ENCODE measurements around the gene OR9A4. TPM values are rescaled to one million over a fixed set of nuclear protein-coding genes. Genes with fewer than 3 reads are reported as not detected.

OR9A4 gene
- total RNA-seq, 1 donor from 2014 or later, result 0.31 TPM

- H3K36me3 Mint-ChIP-seq (ENCODE audit: insufficient read depth), result no peaks in the 10 kb centered on the region
- H3K27me3 Mint-ChIP-seq, result no peaks in the 10 kb centered on the region
- no peak overlapping the region for H3K27ac Mint-ChIP-seq
- no peak for DNase-seq (ENCODE audit: low spot score, unreplicated experiment)
- no peak overlapping the region for H3K4me3 Mint-ChIP-seq (ENCODE audit: low read depth)
- no peaks in the 10 kb centered on the region for H3K4me1 Mint-ChIP-seq (ENCODE audit: low read depth)
- H3K9me3 Mint-ChIP-seq (ENCODE audit: low read depth), result peaks cover 3% of the 10 kb centered on the region
- no peak for TF ChIP-seq CTCF (IDR thresholded peaks at IDR 0.05; ENCODE audit: unreplicated experiment)
Observed at GRCh38 chr7:141876371-141876770, 39.8 kb upstream of the OR9A4 start.

- no peak for DNase-seq (ENCODE audit: low spot score, unreplicated experiment)
- H3K36me3 Mint-ChIP-seq (ENCODE audit: insufficient read depth), result no peaks in the 10 kb centered on the region
- peaks cover 3% of the 10 kb centered on the region for H3K9me3 Mint-ChIP-seq (ENCODE audit: low read depth)
- no peak overlapping the region for H3K4me3 Mint-ChIP-seq (ENCODE audit: low read depth)
- H3K27ac Mint-ChIP-seq, result no peak overlapping the region
- H3K27me3 Mint-ChIP-seq, result no peaks in the 10 kb centered on the region
- TF ChIP-seq CTCF (IDR thresholded peaks at IDR 0.05; ENCODE audit: unreplicated experiment), result no peak
- no peaks in the 10 kb centered on the region for H3K4me1 Mint-ChIP-seq (ENCODE audit: low read depth)
Observed at GRCh38 chr7:141877365-141877764, 38.8 kb upstream of the OR9A4 start.

- H3K27me3 Mint-ChIP-seq, result no peaks in the 10 kb centered on the region
- H3K4me3 Mint-ChIP-seq (ENCODE audit: low read depth), result no peak overlapping the region
- no peak for TF ChIP-seq CTCF (IDR thresholded peaks at IDR 0.05; ENCODE audit: unreplicated experiment)
- no peak for DNase-seq (ENCODE audit: low spot score, unreplicated experiment)
- H3K27ac Mint-ChIP-seq, result no peak overlapping the region
- H3K9me3 Mint-ChIP-seq (ENCODE audit: low read depth), result peaks cover 3% of the 10 kb centered on the region
- H3K36me3 Mint-ChIP-seq (ENCODE audit: insufficient read depth), result no peaks in the 10 kb centered on the region
- no peaks in the 10 kb centered on the region for H3K4me1 Mint-ChIP-seq (ENCODE audit: low read depth)
Observed at GRCh38 chr7:141880960-141881359, 35.2 kb upstream of the OR9A4 start.

- no peak overlapping the region for H3K4me3 Mint-ChIP-seq (ENCODE audit: low read depth)
Observed at GRCh38 chr7:141884539-141885225, 31.5 kb upstream of the OR9A4 start.

GRCh38 chr7:141889321-141889720 is 26.9 kb upstream of the OR9A4 start:
- no peaks in the 10 kb centered on the region for H3K9me3 Mint-ChIP-seq (ENCODE audit: low read depth)

More at GRCh38 chr7:141884539-141885225, 31.5 kb upstream of the OR9A4 start:
- DNase-seq (ENCODE audit: low spot score, unreplicated experiment), result no peak
- no peaks in the 10 kb centered on the region for H3K4me1 Mint-ChIP-seq (ENCODE audit: low read depth)
- H3K9me3 Mint-ChIP-seq (ENCODE audit: low read depth), result no peaks in the 10 kb centered on the region
- no peaks in the 10 kb centered on the region for H3K27me3 Mint-ChIP-seq
- no peaks in the 10 kb centered on the region for H3K36me3 Mint-ChIP-seq (ENCODE audit: insufficient read depth)
- H3K27ac Mint-ChIP-seq, result no peak overlapping the region
- TF ChIP-seq CTCF (IDR thresholded peaks at IDR 0.05; ENCODE audit: unreplicated experiment), result no peak

More at GRCh38 chr7:141889321-141889720, 26.9 kb upstream of the OR9A4 start:
- Mint-ChIP-seq H3K36me3 (ENCODE audit: insufficient read depth) (no peaks in the 10 kb centered on the region), H3K4me1 (ENCODE audit: low read depth) (no peaks in the 10 kb centered on the region), H3K27me3 (no peaks in the 10 kb centered on the region), H3K27ac (no peak overlapping the region), H3K4me3 (ENCODE audit: low read depth) (no peak overlapping the region)
- no peak for DNase-seq (ENCODE audit: low spot score, unreplicated experiment)
- TF ChIP-seq CTCF (IDR thresholded peaks at IDR 0.05; ENCODE audit: unreplicated experiment), result no peak
